IMR-90 (cell line): Measurements from ENCODE around the gene FAM118A. TPM values are rescaled to one million over a fixed set of nuclear protein-coding genes. Genes with fewer than 3 reads are reported as not detected.

Experiments used
- ATAC-seq: fragments of 200-7000 bp; cut with Tn5 transposase; 2 replicates; pipeline ENCODE4 v1.9.1; 2020; ENCODE audit warnings: low read depth, mild to moderate bottlenecking, moderate library complexity
- BruUV-seq: library from RNA; stranded (reverse); fragments of 400-500 nt; replicated peaks from 2 replicates; lab custom pipeline; 2021; lab: Mats Ljungman, UMichigan
- CTCF ChIA-PET: fragments of 300-600 bp; formaldehyde crosslinking; extraction: SDS; loops from one replicate; lab custom pipeline; 2021; ENCODE audit warnings: antibody characterized with exemption; lab: Yijun Ruan, JAX
- POLR2A ChIA-PET: fragments of 300-600 bp; sonication (Branson Sonifier 250); formaldehyde crosslinking; loops from one replicate; lab custom pipeline; 2022; ENCODE audit warnings: antibody characterized with exemption; ENCODE audit not compliant: unreplicated experiment; lab: Charles Lee
- DNase-seq: peaks from one replicate; pipeline ENCODE4 v3.0.0; 2013
- H2AFZ ChIP-seq: replicated peaks from 2 replicates; pipeline ENCODE3; 2013; ENCODE audit warnings: low read length, mild to moderate bottlenecking; ENCODE audit not compliant: poor library complexity
- H2AK5ac ChIP-seq: 2 replicates; pipeline ENCODE4 v1.6.1; 2013; ENCODE audit warnings: low read depth, low read length, inconsistent platforms
- H2AK9ac ChIP-seq: replicated peaks from 2 replicates; pipeline ENCODE3; 2013; ENCODE audit warnings: mild to moderate bottlenecking, low read depth, low read length, moderate library complexity; ENCODE audit not compliant: poor library complexity
- H2BK120ac ChIP-seq: 2 replicates; pipeline ENCODE4 v1.6.1; 2013; ENCODE audit warnings: low read depth, low read length, inconsistent platforms
- H2BK15ac ChIP-seq: 3 replicates; pipeline ENCODE4 v1.6.1; 2013; ENCODE audit warnings: low read depth, low read length, inconsistent platforms
- H2BK20ac ChIP-seq: 2 replicates; pipeline ENCODE4 v1.6.1; 2013; ENCODE audit warnings: low read depth, mild to moderate bottlenecking, inconsistent platforms, low read length, moderate library complexity
- H2BK5ac ChIP-seq: 2 replicates; pipeline ENCODE4 v1.6.1; 2013; ENCODE audit warnings: mild to moderate bottlenecking, low read depth, low read length, inconsistent platforms; ENCODE audit not compliant: poor library complexity, severe bottlenecking
- H3K14ac ChIP-seq: replicated peaks from 2 replicates; pipeline ENCODE4 v1.6.1; 2013; ENCODE audit warnings: low read depth, low read length, inconsistent platforms
- H3K18ac ChIP-seq: 2 replicates; pipeline ENCODE4 v1.6.1; 2013; ENCODE audit warnings: low read depth, low read length, control low read depth
- H3K23ac ChIP-seq: 2 replicates; pipeline ENCODE4 v1.6.1; 2013; ENCODE audit warnings: low read depth, low read length, inconsistent platforms
- H3K27ac ChIP-seq: 2 replicates; pipeline ENCODE4 v1.5.1; 2013; ENCODE audit warnings: mild to moderate bottlenecking, control low read depth, low read length; ENCODE audit not compliant: insufficient read depth
- H3K27me3 ChIP-seq: 2 replicates; pipeline ENCODE4 v1.6.1; 2013; ENCODE audit warnings: low read length; ENCODE audit not compliant: control insufficient read depth, insufficient read depth
- H3K36me3 ChIP-seq: 2 replicates; pipeline ENCODE4 v1.6.1; 2013; ENCODE audit warnings: low read length, mixed read lengths; ENCODE audit not compliant: control insufficient read depth, insufficient read depth
- H3K4ac ChIP-seq: 2 replicates; pipeline ENCODE4 v1.6.1; 2013; ENCODE audit warnings: low read depth, low read length, inconsistent platforms
- H3K4me1 ChIP-seq: 2 replicates; pipeline ENCODE4 v1.6.1; 2013; ENCODE audit warnings: low read length, mixed read lengths; ENCODE audit not compliant: control insufficient read depth, insufficient read depth
- H3K4me2 ChIP-seq: 2 replicates; pipeline ENCODE4 v1.6.1; 2013; ENCODE audit warnings: low read depth, mild to moderate bottlenecking, control low read depth, low read length, moderate library complexity
- H3K4me3 ChIP-seq: 2 replicates; pipeline ENCODE4 v1.5.1; 2013; ENCODE audit warnings: low read depth, mild to moderate bottlenecking, control low read depth, low read length, moderate library complexity; ENCODE audit not compliant: insufficient read depth
- H3K56ac ChIP-seq: 2 replicates; pipeline ENCODE4 v1.6.1; 2013; ENCODE audit warnings: low read length, inconsistent platforms; ENCODE audit not compliant: insufficient read depth; ENCODE audit errors: extremely low read depth
- H3K79me1 ChIP-seq, 2 experiments: 2 replicates each; pipeline ENCODE4 v1.6.1; 2013; ENCODE audit warnings: low read length in 2 of 2, inconsistent platforms in 1 of 2, low read depth in 1 of 2
- H3K9ac ChIP-seq: 2 replicates; pipeline ENCODE4 v1.6.1; 2013; ENCODE audit warnings: low read depth, low read length, control low read depth
- H3K9me1 ChIP-seq: 2 replicates; pipeline ENCODE4 v1.6.1; 2013; ENCODE audit warnings: low read length, inconsistent platforms; ENCODE audit not compliant: insufficient read depth
- H3K9me3 ChIP-seq: 2 replicates; pipeline ENCODE4 v1.6.1; 2013; ENCODE audit warnings: low read length; ENCODE audit not compliant: control insufficient read depth, insufficient read depth
- H4K20me1 ChIP-seq: 2 replicates; pipeline ENCODE4 v1.6.1; 2013; ENCODE audit warnings: low read length, inconsistent platforms; ENCODE audit not compliant: insufficient read depth
- H4K5ac ChIP-seq: 2 replicates; pipeline ENCODE4 v1.6.1; 2013; ENCODE audit warnings: mild to moderate bottlenecking, low read depth, low read length, control low read depth
- H4K8ac ChIP-seq, 2 experiments: 2 replicates each; pipeline ENCODE4 v1.6.1; 2013; ENCODE audit warnings: low read depth in 2 of 2, low read length in 2 of 2, control low read depth in 1 of 2, inconsistent platforms in 1 of 2
- H4K91ac ChIP-seq: 2 replicates; pipeline ENCODE4 v1.6.1; 2013; ENCODE audit warnings: low read depth, low read length, inconsistent platforms; ENCODE audit not compliant: insufficient read depth
- BHLHE40 ChIP-seq: fragments of 150-350 bp; IDR thresholded peaks from 2 replicates; pipeline ENCODE4 v1.6.1; 2016; ENCODE audit warnings: mild to moderate bottlenecking, low read depth, low read length
- CEBPB ChIP-seq: IDR thresholded peaks from 2 replicates; pipeline ENCODE4 v1.6.1; 2012; ENCODE audit warnings: low read depth, low read length, improper control_type of control experiment
- CHD1 ChIP-seq: IDR thresholded peaks from 2 replicates; pipeline ENCODE4 v1.6.1; 2012; ENCODE audit warnings: low read depth, low read length, improper control_type of control experiment
- ELK1 ChIP-seq: fragments of 150-350 bp; IDR thresholded peaks from 2 replicates; pipeline ENCODE4 v1.6.1; 2016; ENCODE audit warnings: low read depth, mild to moderate bottlenecking, low read length, moderate library complexity, borderline replicate concordance
- FOS ChIP-seq: fragments of 150-350 bp; IDR thresholded peaks from 2 replicates; pipeline ENCODE4 v1.6.1; 2016; ENCODE audit warnings: low read depth, low read length
- MAFK ChIP-seq: IDR thresholded peaks from 2 replicates; pipeline ENCODE4 v1.6.1; 2012; ENCODE audit warnings: low read depth, low read length, improper control_type of control experiment
- MAZ ChIP-seq: IDR thresholded peaks from 2 replicates; pipeline ENCODE4 v1.6.1; 2012; ENCODE audit warnings: low read depth, mild to moderate bottlenecking, low read length, improper control_type of control experiment, moderate library complexity, borderline replicate concordance
- MXI1 ChIP-seq: IDR thresholded peaks from 2 replicates; pipeline ENCODE4 v1.6.1; 2012; ENCODE audit warnings: low read depth, mild to moderate bottlenecking, low read length, moderate library complexity, borderline replicate concordance
- NFE2L2 ChIP-seq: fragments of 150-350 bp; IDR thresholded peaks from 2 replicates; pipeline ENCODE4 v1.6.1; 2016; ENCODE audit warnings: low read depth, mild to moderate bottlenecking, low read length
- POLR2A ChIP-seq: IDR thresholded peaks from 2 replicates; pipeline ENCODE4 v1.6.1; 2012; ENCODE audit warnings: mild to moderate bottlenecking, low read depth, low read length
- RAD21 ChIP-seq: IDR thresholded peaks from 2 replicates; pipeline ENCODE4 v1.6.1; 2012; ENCODE audit warnings: low read length, improper control_type of control experiment
- RCOR1 ChIP-seq: IDR thresholded peaks from 2 replicates; pipeline ENCODE4 v1.6.1; 2012; ENCODE audit warnings: mild to moderate bottlenecking, low read length, improper control_type of control experiment; ENCODE audit not compliant: insufficient replicate concordance
- RFX5 ChIP-seq: IDR thresholded peaks from 2 replicates; pipeline ENCODE4 v1.8.0; 2012; ENCODE audit warnings: low read depth, mild to moderate bottlenecking, low read length, moderate library complexity
- SMC3 ChIP-seq: fragments of 150-350 bp; IDR thresholded peaks from 2 replicates; pipeline ENCODE4 v1.6.1; 2016; ENCODE audit warnings: low read depth, mild to moderate bottlenecking, antibody characterized with exemption, low read length, moderate library complexity
- WGBS, 2 experiments: methylation state at CpG; one replicate each; pipeline versions ENCODE4 v1.1.5 to v1.1.7; 2013; ENCODE audit warnings: missing lambda C conversion rate in 2 of 2; ENCODE audit not compliant: insufficient read length in 1 of 2; ENCODE audit errors: extremely low coverage in 2 of 2; 5-methylcytosine and 5-hydroxymethylcytosine counted together
- dilution Hi-C: fragments of 300-500 bp; cut with HindIII; formaldehyde crosslinking; loops from one replicate; pipeline ENCODE4 v1.14.3; 2018; ENCODE audit warnings: low sequenced_read_pairs; ENCODE audit not compliant: unreplicated experiment
- in situ Hi-C: fragments of 300-500 bp; cut with MboI; formaldehyde crosslinking; loops from 3 replicates; pipeline ENCODE4 v1.14.3; 2019; ENCODE audit warnings: low sequenced_read_pairs, inconsistent platforms, mixed read lengths
- intact Hi-C: fragments of 100-400 bp; cut with micrococcal nuclease; formaldehyde crosslinking; loops from 2 replicates; pipeline ENCODE4 v1.10.0; 2022
- polyA plus RNA-seq, 3 experiments: library from polyadenylated mRNA; depleted of rRNA; stranded (reverse); fragments of >200 nt; gene quantifications; 2 replicates each; pipeline ENCODE4 v1.2.3, GENCODE V29; 2012; ENCODE audit warnings: low replicate concordance in 1 of 3
- total RNA-seq: library from RNA; depleted of rRNA; stranded (reverse); fragments of >200 nt; gene quantifications from 2 replicates; pipeline ENCODE4 v1.2.3, GENCODE V29; 2012
- TF ChIP-seq, protein P1 (sequence below): fragments of 150-350 bp; IDR thresholded peaks from 2 replicates; pipeline ENCODE4 v1.6.1; 2017; ENCODE audit warnings: mild to moderate bottlenecking, antibody characterized with exemption, low read length, low read depth
- TF ChIP-seq, protein P2 (sequence below): conservative IDR thresholded peaks from 2 replicates; pipeline ENCODE4 v1.5.1; 2012; ENCODE audit warnings: mild to moderate bottlenecking, low read depth, low read length, improper control_type of control experiment

Gene FAM118A
- total and polyA plus RNA-seq, 2 of the 4 experiments (the other 2 are of a cell fraction): 20.6 to 95.6 TPM

GRCh38 chr22:45292731-45293442 is 16.8 kb upstream of the FAM118A start:
- 28% methylated on average over 2 of the region's 23 CpGs; no CpG with 5 or more reads in 1 of the 2 experiments for WGBS, 2 experiments
- Histone ChIP-seq H3K23ac (no peak overlapping the region), H4K20me1 (no peaks in the 10 kb centered on the region), H3K9me1 (peaks cover 13% of the 10 kb centered on the region), H3K27me3 (no peaks in the 10 kb centered on the region), H3K4me2 (no peak overlapping the region), H3K18ac (no peak overlapping the region), H3K4me3 (no peak overlapping the region), H2BK15ac (no peak overlapping the region), H2BK5ac (no peak overlapping the region), H3K4me1 (peaks cover 8% of the 10 kb centered on the region), H4K91ac (no peak overlapping the region), H3K36me3 (no peaks in the 10 kb centered on the region), H3K9me3 (no peaks in the 10 kb centered on the region), H2BK20ac (no peak overlapping the region), H3K14ac (no peak overlapping the region), H3K56ac (no peak overlapping the region), H4K5ac (no peak overlapping the region), H3K27ac (no peak overlapping the region), H2BK120ac (no peak overlapping the region), H2AFZ (no peak overlapping the region), H2AK9ac (no peak overlapping the region), H3K79me1 (peaks cover 0 to 4% of the 10 kb centered on the region in 2 experiments; a peak in 1 of 4 replicates), H2AK5ac (no peak overlapping the region), H3K4ac (no peak overlapping the region), H4K8ac (no peak overlapping the region), H3K9ac (no peak overlapping the region)
- intact Hi-C loops (no loop called here), in situ Hi-C loops (no loop called here), dilution Hi-C loops (no loop called here)
- TF ChIP-seq SMC3 (no peak), BHLHE40 (no peak), RFX5 (no peak), CHD1 (no peak), NFE2L2 (no peak), FOS (no peak), MAFK (no peak), MXI1 (no peak), RCOR1 (no peak), POLR2A (no peak), CEBPB (no peak), RAD21 (no peak), MAZ (no peak), ELK1 (no peak)
- TF ChIP-seq, protein P1, sequence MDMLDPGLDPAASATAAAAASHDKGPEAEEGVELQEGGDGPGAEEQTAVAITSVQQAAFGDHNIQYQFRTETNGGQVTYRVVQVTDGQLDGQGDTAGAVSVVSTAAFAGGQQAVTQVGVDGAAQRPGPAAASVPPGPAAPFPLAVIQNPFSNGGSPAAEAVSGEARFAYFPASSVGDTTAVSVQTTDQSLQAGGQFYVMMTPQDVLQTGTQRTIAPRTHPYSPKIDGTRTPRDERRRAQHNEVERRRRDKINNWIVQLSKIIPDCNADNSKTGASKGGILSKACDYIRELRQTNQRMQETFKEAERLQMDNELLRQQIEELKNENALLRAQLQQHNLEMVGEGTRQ: no peak
- TF ChIP-seq, protein P2, sequence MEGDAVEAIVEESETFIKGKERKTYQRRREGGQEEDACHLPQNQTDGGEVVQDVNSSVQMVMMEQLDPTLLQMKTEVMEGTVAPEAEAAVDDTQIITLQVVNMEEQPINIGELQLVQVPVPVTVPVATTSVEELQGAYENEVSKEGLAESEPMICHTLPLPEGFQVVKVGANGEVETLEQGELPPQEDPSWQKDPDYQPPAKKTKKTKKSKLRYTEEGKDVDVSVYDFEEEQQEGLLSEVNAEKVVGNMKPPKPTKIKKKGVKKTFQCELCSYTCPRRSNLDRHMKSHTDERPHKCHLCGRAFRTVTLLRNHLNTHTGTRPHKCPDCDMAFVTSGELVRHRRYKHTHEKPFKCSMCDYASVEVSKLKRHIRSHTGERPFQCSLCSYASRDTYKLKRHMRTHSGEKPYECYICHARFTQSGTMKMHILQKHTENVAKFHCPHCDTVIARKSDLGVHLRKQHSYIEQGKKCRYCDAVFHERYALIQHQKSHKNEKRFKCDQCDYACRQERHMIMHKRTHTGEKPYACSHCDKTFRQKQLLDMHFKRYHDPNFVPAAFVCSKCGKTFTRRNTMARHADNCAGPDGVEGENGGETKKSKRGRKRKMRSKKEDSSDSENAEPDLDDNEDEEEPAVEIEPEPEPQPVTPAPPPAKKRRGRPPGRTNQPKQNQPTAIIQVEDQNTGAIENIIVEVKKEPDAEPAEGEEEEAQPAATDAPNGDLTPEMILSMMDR: no peak
- ATAC-seq (no peak), DNase-seq (no peak)
- BruUV-seq: no TSS peak
- ChIA-PET POLR2A (no interaction called here), CTCF (no interaction called here)
